Activated CD4-positive, alpha-beta T cell treated with anti-CD3 and anti-CD28 coated beads, Interleukin-2, amount 50 U/mL, for 24 hours (primary cell): ENCODE measurements around the gene FUCA1.
"Not testable (repeated sequence)": the region's sequence is repeated elsewhere in the genome, so short reads cannot be mapped to it uniquely, and the experiment has no call there.

Experiments
- DNase-seq, 2 donors: peaks; one replicate each; pipeline ENCODE4 v3.0.0-alpha.2; 2020; ENCODE audit warnings: low read depth in 1 of 2, low spot score in 1 of 2

FUCA1 gene

GRCh38 chr1:23843644-23844043 lies 24.4 kb downstream of the FUCA1 start:
- DNase-seq, result no peak

DNA sequence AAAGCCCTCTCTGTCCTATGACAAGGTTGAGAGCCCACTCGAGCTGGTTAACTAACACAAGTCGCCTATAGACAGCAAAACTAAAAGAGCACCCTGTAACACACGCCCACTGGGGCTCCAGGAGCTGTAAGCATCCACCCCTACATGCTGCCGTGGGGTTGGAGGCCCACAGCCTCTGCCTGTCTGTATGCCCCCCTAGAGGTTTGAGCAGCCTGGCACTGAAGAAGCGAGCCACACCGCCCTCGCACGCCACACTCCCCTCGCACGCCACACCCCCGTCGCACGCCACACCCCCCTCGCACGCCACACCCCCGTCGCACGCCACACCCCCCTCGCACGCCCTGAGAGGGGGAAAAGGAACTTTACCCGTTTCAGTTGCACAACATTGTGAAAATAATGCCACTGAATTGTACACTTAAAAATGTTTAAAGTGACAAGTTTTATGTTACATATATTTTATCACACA lies 29.7 kb downstream of the FUCA1 start:
- peak; percentile 53 to 60 for DNase-seq

DNA sequence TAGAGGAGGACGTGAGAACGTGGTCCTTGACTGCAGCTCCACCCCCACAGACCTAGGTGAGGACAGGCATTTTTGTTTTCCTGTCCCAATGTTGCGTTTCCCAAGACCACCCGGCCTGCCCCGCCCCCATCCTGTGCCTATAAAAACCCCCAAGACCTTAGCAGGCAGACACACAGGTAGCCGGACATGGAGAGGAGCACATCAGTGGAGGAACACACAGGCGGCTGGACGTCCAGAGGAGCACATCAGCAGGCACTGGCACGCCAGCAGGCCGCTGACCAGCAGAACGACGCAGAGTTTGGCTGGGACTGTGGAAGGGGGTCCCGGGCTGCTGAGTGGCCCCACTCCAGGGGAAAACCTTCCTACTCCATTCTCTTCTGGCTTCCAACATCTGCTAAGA lies 30.2 kb downstream of the FUCA1 start:
- DNase-seq, result no peak

- no peak for DNase-seq
These were observed 32.1 kb downstream of the FUCA1 start for GRCh38 chr1:23836037-23836436.

- DNase-seq, result not testable (repeated sequence)
These were observed 33.9 kb downstream of the FUCA1 start for GRCh38 chr1:23834156-23834555.

- DNase-seq, result no peak
These were observed 40.4 kb downstream of the FUCA1 start for GRCh38 chr1:23827717-23828116.

- DNase-seq, result not testable (repeated sequence)
These were observed 41.5 kb downstream of the FUCA1 start for GRCh38 chr1:23826590-23826989.

GRCh38 chr1:23825762-23826522 lies 42.1 kb downstream of the FUCA1 start:
- no peak for DNase-seq

DNA sequence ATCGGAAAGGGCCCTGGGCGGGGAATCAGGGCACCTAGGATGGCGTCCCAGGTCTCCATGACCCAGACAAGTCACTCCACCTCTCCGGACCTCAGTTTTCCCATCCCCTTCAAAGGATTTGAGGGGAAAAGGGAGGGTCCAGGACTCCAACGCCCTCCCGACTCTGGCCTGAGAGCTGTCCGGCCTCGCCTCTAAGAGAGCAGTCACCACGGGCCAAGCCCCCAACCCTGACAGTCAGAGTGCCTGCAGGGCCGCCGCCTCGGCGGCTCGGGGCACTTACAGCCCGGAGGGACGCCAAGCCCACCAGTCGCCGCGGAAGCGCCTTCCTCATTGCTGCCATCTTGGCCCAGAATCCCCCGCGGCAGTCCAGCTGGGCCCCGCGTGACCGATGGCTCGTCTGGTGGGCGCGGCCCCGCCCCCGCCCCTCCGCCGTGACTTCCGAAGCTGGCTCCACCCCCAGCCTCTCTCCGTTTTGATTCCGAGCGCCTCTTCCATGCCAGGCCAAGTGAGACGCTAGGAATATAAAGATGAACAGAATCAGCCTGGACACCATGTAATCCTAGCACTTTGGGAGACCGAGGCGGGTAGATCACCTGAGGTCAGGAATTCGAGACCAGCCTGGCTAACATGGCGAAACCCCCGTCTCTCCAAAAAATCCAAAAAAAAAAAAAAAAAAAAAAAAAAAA lies 42.9 kb downstream of the FUCA1 start, which contains the start of gene HMGCL:
Gene HMGCL, minus strand, starts transcription at position 354 of the 686 bp plus-strand sequence. Its CDS starts 14 bp downstream, at position 340.
- DNase-seq, result peak; percentile 75 to 82

GRCh38 chr1:23824711-23825075 lies 43.4 kb downstream of the FUCA1 start:
- no peak for DNase-seq

DNA sequence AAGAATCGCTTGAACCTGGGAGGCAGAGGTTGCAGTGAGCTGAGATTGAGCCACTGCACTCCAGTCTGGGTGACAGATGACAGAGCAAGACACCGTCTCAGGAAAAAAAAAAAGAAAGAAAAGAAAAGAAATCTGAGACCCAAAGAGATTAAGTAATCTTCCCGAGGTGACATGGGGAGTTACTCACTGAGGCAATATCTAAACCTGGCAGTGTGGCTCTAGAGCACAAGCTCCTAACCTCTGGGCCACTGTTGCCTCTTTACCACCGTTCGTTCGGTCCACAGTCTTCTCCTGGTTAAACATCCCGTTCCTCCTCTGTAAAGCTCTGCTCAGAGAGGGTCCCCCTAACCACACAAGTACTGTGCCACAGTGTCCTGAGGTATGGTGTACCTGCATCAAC lies 44.3 kb downstream of the FUCA1 start:
- DNase-seq, result no peak

DNA sequence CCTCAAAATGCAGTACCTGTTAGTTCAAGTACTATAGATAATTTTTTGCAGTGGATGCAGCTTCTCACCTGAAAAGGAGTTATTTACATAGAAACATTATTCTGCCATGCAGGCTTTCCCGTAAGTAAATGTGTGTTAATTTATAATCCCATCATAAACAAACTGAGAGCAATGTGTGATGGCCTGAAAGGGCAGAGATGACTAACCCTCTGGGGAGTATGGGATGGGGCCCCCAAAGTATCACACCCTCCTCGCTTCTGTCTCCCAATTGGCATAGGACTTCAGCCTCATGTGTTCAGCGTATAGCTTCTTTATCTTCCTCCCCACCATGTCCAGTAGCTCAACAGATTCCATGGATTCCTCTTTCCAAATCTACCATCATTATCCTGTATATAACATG lies 50.5 kb downstream of the FUCA1 start:
- no peak for DNase-seq

DNA sequence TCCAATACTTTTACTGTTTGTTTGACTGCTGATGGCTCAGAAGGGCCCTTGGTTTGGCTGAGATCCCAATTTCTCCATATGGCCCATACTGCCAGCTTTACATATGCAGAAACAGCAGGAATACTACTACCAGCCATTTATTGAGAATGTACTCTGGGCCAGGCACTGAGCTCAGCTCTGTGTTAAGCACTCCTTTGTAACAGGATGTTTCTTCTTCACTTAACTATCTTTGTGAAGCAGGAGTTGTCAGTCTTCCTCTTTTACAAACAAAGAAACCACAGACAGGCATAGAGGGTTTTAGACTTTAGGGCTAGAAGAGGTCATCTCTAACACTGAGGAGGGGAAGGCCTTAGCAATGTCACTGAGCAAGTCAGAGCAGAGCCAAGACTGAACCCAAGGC lies 51.2 kb downstream of the FUCA1 start:
- DNase-seq, result no peak

DNA sequence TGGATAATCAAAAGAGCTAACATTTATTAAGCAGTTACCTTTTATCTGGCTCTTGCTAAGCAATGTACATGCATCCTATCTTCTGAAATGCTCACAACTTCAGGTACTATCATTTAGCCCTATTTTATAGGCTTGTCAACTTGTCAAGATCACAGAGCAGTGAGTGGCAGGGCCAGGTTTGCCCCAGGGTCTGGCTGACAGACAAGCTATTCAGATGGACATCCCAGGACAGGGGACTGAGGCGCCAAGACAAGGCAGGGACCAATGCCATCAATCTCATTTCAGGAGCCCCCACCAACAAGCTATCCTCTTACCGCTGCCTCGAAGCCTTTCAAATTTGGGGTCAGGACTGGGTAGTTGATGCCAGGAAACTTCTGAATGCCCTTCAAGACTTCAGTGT lies 51.7 kb downstream of the FUCA1 start:
- DNase-seq, result no peak

- DNase-seq, result no peak
These were observed 54.1 kb downstream of the FUCA1 start for GRCh38 chr1:23814016-23814415.

GRCh38 chr1:23810818-23811540 lies 57.1 kb downstream of the FUCA1 start:
- peak in 1 of 2 donors; percentile 45 for DNase-seq

- peak; percentile 61 to 73 for DNase-seq
These were observed 58.3 kb downstream of the FUCA1 start for GRCh38 chr1:23809751-23810171.

GRCh38 chr1:23807453-23807852 lies 60.6 kb downstream of the FUCA1 start:
- DNase-seq, result no peak

- DNase-seq, result no peak
These were observed 61.8 kb downstream of the FUCA1 start for GRCh38 chr1:23806280-23806679.

DNA sequence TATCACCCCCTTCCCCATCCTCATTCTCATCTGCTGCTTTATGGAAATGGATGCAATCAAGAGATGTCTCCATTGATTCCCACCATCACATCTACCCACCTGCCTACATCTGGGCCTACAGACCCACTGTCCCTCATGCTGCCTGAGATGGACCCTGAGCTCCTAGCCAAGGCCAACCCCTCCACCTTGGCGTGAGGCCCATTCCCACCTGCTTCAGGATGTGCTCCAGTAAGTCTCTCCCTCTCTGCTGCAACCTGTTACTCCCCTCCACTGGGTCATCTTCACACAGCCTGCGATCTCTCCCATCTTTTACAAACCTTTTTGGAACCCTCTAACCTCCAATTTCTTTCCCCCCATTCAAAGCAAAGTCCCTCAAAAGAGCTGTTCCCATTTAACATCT lies 63.1 kb downstream of the FUCA1 start:
- DNase-seq, result no peak

DNA sequence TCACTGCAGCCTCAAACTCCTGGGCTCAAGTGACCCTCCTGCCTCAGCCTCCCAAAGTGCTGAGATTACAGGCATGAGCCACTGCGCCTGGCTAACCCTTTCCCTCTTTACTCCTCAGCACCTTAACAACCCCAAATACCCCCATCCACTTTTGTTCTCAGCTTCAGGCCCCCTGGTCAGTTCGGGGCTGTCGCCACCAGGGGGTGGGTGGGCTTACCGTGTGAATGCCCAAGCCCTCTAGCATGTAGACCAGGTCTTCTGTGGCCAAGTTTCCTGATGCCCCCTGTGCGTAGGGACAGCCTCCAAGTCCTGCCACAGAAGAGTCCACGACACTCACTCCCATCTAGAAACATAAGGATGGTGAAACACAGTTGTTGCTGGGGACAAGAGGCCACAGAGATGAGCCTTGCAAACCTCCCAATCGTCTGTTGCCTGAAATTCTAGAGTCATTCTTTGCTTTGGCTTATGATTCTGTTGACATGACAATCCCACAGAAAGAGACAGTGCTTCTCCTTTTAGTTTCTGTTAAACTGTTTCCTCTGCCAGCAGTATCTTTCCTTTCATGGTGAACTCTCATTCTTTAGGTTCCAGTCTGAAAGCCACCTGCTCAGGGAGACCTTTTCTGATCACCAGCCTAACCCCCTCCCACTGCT lies 63.8 kb downstream of the FUCA1 start:
- DNase-seq, result no peak
